ENCODE measurements around the gene PTAR1.
"Not testable (repeated sequence)": the region's sequence is repeated elsewhere in the genome, so short reads cannot be mapped to it uniquely, and the experiment has no call there.

Gene PTAR1, protein sequence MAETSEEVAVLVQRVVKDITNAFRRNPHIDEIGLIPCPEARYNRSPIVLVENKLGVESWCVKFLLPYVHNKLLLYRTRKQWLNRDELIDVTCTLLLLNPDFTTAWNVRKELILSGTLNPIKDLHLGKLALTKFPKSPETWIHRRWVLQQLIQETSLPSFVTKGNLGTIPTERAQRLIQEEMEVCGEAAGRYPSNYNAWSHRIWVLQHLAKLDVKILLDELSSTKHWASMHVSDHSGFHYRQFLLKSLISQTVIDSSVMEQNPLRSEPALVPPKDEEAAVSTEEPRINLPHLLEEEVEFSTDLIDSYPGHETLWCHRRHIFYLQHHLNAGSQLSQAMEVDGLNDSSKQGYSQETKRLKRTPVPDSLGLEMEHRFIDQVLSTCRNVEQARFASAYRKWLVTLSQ

DNA sequence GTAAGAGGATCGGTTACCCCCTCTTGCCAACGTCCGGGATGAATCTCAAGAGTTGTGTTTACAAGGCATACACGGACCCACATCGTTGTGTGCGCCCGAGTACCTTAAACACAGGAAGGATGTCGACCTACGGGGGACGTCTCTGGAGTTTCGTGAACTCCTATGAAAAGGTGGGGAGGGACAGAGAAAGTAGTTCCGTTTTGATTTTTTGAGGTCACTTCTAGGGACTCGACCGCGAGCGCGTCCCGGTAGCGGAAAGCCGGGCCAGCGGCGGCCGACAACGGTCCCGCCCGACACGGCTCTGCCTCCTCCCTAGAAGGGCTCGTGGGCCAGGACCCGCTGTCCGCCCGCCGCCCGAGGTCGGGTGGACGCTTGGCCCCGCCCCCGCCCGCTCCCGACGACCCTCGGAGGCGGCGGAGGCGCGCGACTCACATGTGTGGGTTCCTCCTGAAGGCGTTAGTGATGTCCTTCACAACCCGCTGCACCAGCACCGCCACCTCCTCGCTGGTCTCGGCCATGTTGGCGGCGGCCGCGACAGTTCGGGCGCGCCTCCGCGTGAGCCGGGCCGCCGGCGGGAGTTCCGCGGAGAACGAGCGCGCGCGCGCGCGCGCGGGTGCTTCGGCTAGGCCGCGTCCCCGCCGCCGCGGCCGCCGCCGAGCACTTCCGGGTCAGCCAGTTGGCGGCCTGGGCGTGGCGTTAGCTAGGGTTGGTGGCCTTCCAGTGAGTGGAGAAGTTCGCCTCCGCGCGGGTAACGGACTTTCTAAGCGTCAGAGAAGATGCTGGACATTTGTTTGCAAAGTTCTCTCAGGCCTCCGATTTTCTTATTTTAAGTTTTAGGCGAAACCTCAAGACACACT, at the start of gene PTAR1:
PTAR1 (minus strand) TSS at position 591 of the 857 bp plus-strand sequence; CDS start at position 518, 73 bp downstream.
- in situ Hi-C loops (cut with MboI; ENCODE audit: low sequenced_read_pairs), result no loop called here

DNA sequence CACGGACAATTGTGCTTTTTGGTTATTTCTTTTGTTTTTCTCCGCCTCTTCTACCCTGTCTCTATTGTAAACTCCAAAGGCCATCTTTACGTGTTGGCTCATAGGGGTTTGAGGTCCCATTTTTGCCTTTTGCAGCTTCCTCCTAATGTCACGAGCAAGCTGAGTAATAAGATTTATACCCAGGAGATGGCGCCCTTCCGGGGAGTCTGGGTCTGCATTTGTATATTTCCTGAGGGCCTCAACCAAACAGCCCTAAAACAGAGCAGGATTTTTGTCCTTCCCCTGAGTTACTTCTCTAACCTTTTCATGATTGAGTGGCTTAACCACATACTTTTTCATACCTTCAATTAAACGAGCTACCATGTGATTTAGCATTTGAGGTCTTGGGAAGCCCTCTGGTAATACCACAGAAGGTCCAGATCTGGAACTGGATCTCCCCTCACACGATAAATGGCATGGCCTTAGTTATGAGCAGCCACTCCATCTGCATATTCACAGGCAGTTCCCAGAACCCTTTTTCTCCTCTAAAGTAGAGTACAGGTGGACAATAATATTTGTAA, 49.6 kb upstream of the PTAR1 start:
- in situ Hi-C loops (cut with MboI; ENCODE audit: low sequenced_read_pairs), result no loop called here

DNA sequence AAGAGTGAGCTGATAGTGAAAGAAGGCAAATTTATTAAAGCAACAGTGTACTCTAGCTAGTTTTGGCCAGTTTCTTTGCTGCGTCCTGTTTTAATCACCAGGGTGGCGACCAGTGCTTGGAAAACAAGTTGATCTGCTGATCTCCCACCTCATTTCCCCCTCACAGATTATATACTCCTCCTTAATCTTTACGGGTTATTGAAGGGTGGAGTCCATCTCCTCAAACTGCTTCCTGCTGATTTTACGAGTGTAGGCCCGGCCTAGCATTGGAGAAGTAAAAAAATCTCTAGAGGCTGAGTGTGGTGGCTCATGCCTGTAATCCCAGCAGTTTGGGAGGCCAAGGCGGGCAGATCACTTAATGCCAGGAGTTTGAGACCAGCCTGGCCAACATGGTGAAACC, 46.8 kb upstream of the PTAR1 start:
- in situ Hi-C loops (cut with MboI; ENCODE audit: low sequenced_read_pairs), result no loop called here

DNA sequence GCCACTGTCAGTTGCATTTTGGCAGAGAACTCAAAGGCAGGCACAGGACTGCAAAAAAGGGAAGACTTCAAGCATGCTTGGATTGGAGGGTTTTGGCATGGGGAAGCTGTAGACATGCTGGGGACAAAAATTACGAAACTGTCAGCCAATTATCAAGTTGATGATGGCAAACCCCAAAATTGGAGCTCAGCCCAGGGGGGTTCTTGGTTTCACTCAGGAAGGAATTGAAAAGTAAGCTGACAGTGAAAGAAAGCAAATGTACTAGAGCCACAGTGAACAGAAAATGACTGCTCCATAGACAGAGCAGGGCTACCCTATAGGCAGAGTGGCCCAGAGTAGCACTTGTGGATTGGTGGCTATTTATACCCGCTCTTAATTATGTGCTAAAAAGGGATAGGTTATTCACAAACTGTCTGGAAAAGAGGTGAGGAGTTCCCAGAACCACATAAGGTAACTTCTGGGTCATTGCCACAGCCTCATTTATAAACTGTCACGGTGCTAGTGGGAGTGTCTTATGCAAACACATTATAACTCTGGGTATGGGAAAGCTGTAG, 46.2 kb upstream of the PTAR1 start:
- in situ Hi-C loops (cut with MboI; ENCODE audit: low sequenced_read_pairs), result no loop called here

DNA sequence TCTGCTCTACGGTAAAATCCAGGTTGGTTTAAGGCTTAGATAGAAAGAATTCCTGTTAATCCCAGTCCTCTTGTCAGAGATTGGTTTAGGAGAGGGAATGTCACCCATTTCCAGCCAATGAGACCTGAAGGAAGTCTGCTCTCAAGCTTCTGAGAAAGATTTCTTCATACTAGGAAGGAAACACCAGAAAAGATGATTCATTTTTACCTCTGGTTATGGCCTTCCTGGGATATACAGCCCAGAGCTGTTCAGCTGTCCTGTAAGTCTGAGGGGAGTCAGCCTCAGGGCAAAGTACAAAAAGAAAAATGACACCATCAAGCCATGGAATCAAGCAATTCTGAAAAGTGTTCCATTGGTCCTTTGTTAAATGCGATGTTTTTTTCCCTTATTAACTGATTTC, 42.2 kb upstream of the PTAR1 start:
- in situ Hi-C loops (cut with MboI; ENCODE audit: low sequenced_read_pairs), result no loop called here

DNA sequence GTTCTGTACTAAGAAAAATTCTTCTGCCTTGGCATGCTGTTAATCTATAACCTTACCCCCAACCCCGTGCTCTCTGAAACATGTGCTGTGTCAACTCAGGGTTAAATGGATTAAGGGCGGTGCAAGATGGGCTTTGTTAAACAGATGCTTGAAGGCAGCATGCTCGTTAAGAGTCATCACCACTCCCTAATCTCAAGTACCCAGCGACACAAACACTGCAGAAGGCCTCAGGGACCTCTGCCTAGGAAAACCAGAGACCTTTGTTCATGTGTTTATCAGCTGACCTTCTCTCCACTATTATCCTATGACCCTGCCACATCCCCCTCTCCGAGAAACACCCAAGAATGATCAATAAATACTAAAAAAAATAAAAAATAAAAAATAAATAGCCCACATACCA, 40.2 kb upstream of the PTAR1 start:
- in situ Hi-C loops (cut with MboI; ENCODE audit: low sequenced_read_pairs), result not testable (repeated sequence)

DNA sequence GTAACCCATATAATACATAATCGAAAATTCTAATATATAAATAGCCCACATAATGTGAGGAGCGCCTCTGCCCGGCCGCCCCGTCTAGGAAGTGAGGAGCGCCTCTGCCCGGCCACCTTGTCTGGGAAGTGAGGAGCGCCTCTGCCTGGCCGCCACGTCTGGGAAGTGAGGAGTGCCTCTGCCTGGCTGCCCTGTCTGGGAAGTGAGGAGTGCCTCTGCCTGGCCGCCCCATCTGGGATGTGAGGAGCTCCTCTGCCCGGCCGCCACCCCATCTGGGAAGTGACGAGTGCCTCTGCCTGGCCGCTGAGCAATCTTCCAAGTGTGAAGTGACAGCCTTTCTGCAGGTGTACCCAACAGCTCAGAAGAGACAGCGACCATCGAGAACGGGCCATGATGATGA, 39.7 kb upstream of the PTAR1 start:
- in situ Hi-C loops (cut with MboI; ENCODE audit: low sequenced_read_pairs), result not testable (repeated sequence)

DNA sequence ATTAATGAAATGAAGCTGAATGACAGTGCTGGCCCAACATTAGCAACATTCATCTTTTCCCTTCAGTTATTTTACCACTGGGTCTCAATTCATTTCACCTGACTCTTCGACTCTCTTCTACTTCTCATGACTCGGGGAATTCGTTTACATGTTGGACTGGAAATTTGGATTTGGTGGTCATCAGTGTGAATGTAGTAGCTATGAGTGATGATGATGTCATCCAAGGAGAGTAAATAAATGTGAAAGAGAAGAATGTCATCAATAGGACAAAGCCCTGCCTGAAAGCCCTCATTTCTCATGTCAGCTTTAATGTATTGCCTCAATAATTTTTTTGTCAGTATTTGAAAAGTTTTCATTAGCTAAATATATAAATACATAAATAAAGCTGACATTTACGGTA, 38.9 kb upstream of the PTAR1 start:
- in situ Hi-C loops (cut with MboI; ENCODE audit: low sequenced_read_pairs), result no loop called here

DNA sequence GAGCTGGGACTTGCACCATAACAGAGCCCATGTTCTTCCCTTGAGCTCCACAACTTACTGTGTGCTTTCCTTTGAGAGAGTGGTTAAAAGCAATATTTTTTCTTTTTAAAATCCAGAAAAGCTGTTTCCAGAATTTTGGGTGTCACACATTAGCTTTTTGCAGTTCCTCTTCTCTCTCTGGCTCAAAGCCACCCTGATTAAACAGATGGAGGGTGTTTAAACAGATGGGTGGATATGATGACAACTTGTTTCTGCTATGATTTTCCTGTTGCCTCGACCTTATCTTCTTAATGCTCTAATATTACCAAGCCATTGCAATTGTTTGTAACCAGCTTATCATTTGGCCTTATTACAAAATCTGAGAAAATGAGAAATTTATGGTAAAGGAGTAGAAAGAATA, 37.9 kb upstream of the PTAR1 start:
- in situ Hi-C loops (cut with MboI; ENCODE audit: low sequenced_read_pairs), result no loop called here

DNA sequence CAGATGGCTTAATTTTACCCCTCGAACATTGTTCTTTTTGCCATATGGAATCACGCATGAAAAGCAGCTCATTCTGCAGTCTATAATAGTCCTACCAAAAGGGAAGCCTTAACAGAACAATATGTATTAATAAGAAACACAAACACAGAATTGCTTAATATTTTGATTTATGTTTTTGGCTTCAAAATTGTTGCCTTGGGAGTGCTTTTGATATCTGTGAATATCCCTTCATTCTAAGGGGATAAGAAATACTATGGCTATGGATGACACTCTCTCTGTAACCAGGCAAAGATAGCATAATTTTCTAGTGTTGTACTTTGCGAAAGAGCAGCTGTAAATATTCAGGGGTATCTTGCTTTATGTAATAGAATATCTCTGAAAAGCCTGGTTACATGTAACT, 34.5 kb upstream of the PTAR1 start:
- in situ Hi-C loops (cut with MboI; ENCODE audit: low sequenced_read_pairs), result no loop called here

DNA sequence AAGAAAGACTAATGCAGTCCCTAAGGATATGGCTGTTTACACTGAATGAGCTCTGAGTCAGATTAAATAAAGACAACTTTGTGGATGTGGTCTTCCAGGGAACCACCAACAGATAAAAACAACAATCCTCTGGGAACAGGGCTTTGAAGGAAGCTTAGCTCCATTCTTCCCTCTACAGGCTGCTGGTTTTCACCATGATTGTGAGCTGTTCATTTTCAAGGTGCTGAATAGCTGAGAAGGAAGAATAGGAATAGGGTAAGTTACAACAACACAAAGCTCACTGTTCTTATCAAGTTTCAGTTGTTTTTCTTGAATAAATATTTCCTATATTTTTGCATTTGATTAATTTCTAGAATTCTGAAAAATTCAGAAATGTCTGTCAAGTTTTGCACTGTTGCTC, 25.9 kb upstream of the PTAR1 start:
- in situ Hi-C loops (cut with MboI; ENCODE audit: low sequenced_read_pairs), result no loop called here

DNA sequence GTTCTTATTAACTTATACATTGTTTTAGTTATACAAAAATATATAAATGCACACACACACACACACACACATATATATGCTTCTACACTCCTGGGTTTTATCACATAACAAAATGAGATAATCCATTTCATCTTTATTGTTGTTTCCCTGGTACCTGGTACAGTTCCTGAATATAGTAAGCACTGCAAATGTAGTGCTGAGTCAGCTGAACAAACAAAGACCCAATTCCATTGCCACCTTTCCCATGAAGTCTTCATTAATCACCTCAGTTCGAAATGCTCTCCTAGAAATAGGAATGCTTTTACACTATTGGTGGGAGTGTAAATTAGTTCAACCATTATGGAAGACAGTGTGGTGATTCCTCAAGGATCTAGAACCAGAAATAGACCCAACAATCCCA, 13.4 kb upstream of the PTAR1 start:
- in situ Hi-C loops (cut with MboI; ENCODE audit: low sequenced_read_pairs), result no loop called here

DNA sequence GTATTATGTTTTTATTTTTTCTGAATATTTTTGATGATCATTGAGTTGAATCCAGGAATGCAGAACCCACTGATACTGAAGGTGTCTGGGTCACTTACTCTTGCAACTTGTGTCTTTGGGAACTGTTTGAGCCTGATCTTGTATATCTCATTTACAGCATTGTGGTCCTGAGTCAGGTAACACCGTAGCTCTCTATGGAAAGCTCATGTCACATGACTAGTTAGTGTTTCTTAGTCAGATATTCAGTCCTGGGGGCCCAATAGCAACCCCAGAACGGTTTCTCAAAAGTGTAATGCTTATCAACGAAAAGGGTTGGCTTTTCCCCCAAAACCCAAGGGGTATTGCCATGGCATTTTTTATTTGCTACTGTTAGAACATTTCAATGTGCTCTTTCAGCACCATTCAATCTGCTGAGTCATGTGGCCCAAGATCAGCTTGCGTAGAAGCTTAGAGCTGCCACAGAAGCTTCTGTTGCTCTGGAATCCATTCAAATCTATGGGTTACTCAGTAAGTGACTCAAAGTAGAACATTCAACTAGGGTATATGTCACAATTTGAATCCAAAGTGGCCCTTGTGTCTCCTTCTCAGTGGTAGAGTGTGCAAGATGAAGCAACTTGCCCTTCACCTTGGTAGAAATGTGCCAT, 12.1 kb upstream of the PTAR1 start:
- in situ Hi-C loops (cut with MboI; ENCODE audit: low sequenced_read_pairs), result no loop called here

DNA sequence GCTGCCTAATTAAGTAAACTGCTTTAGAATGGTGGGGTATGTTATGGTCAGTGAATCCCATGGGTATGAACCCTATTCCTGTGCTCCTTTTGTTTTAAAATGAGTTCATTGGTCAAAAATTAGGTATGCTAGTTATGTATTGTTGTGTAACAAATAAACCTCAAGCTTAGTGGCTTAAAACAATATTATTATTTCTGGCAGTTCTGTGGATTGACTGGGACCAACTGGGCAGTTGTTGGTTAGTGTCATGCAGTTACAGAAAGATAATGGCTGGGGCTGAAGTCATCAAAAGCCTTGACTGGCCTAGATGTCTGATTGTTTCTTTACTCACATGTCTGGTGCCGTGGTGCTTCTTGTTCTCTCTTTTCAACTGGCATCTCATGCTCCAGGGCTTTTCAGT, 8.9 kb upstream of the PTAR1 start:
- in situ Hi-C loops (cut with MboI; ENCODE audit: low sequenced_read_pairs), result no loop called here

DNA sequence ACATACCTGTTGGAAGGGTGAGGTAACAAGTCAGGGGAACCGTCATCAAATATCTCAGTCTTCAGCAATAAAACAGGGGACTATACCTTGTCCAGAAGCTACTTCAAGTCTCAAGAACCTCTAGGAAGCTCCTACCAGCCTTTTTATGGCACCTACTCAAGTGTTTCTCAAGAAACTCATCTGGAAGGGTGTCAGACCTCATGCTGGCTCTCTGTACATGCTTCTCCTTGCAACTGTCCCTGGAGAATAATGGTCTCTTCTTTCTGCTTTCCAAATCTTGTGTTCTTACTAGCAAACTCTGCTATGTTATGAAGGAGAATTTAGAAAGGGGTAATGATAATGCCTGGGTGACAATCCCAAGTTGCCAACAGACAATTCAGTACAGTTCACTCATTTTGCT, 8.3 kb upstream of the PTAR1 start:
- in situ Hi-C loops (cut with MboI; ENCODE audit: low sequenced_read_pairs), result no loop called here

DNA sequence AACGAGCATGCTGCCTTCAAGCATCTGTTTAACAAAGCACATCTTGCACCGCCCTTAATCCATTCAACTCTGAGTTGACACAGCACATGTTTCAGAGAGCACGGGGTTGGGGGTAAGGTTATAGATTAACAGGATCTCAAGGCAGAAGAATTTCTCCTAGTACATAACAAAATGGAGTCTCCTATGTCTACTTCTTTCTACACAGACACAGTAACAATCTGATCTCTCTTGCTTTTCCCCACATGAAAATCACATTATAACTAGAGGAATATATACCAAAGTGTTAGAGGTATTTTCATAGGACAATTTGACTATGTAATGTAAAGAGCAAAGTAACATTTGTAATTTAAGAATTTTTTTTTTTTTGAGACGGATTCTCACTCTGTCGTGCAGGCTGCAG, 4.1 kb upstream of the PTAR1 start:
- in situ Hi-C loops (cut with MboI; ENCODE audit: low sequenced_read_pairs), result not testable (repeated sequence)

DNA sequence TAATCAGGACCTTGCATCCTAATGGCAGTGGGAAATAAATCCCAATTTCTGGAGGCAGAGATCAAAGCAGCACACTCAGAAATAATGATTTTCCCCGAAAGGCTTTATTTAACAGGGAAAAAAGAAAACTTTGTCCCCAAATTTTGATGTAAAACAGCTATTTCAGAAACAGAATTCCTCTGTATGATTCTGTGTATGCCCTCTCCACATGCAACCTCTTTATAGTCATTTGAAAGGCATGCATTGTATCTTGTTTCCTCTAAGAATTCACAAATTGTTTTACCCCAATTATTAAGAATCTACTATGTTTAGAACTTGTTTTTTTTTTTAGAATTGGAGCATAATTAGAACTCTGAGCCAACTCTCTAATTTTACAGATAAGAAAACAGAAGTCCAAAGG, 2.7 kb upstream of the PTAR1 start:
- in situ Hi-C loops (cut with MboI; ENCODE audit: low sequenced_read_pairs), result no loop called here

DNA sequence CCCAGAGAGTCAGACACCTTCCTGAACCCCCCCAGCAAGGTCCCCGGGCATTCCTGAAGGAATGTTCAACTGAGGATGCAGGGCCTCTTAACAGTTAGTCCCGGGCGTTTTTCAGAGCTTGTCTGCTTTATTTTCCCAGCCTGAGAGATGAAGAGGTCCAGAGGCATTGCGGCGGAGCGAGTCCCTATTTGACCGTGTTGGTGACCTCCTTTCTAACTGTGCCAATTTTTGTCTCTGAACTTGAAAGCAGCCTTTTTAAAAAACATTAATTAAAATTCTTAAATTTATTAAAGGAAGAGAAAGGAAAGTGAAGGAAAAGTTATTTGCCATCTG, 433 bp upstream of the PTAR1 start:
- in situ Hi-C loops (cut with MboI; ENCODE audit: low sequenced_read_pairs), result no loop called here

DNA sequence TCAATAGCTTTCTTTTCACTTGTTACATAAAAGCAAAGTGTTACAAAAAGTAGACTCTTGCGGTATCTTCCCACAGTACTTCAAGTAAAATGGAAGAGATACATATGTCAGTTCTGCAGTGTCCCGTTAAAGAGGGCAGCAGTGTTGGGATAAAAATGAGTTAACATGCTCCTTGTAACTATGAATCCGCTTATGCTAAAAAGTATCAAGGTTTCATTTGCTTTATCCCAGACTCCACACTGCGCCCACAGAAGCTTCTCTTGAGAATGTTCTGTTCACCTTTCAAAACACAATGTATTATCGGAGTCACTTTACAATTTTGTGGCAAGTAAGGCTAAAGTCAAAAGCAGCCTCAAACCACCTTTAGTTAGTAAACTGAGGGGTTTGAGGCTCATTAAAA, 790 bp downstream of the PTAR1 start:
- in situ Hi-C loops (cut with MboI; ENCODE audit: low sequenced_read_pairs), result no loop called here

DNA sequence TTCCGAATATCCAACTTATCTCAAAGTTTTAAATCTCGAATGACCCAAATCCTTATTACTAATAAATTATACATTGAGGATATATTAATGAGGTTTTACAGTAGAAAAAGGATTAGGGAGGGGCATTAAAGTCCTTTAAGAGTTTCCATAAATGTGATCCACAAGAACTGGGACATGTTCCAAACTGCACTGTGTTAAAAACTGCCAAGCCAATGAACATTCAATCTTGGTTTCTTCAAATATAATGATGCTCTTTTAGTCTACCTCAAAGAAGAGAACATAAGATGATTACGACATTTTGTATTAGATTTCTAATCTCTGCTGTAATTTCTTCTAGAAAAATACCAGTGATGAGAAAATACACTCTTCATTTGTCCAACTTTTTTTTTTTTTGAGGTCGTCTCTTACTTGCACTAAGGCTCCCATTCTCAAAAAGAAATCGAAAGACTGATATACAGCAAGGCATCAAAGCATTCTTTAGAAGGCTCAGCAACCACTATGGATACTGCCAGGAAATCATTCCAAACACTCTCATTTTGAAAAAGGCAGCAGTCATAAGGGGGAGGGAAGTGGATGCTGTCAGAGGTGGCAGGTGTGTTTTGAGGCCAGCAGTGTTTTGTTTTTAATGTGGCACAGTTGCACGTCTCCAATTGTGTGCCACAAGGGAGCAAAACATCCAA, 1.7 kb downstream of the PTAR1 start:
- in situ Hi-C loops (cut with MboI; ENCODE audit: low sequenced_read_pairs), result no loop called here

DNA sequence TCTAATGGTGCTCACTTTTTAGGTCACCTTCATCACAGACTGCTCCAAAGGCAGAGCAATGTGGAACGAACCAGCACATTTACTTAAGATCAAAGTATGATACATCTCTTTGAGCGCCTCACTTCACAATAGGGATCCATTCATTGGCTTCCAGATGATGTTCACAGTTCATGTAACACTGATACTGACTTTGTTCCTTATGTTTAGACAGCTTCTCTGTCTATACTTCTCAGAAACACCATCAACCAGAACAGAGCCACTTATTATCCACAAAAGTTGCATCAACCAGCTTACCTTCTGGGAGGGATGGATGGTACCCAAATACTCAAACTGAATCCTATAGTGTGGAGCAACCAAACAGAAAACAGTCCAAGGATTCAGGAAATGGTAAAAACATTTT, 4.6 kb downstream of the PTAR1 start:
- in situ Hi-C loops (cut with MboI; ENCODE audit: low sequenced_read_pairs), result no loop called here

All from HL-60/S4 treated with phorbol 12-myristate 13-acetate at 8.2 ng/mL for 4 days and 3 days (cell line).